ENCODE measurements around the gene TRAF7.
"Not testable (repeated sequence)": the region's sequence is repeated elsewhere in the genome, so short reads cannot be mapped to it uniquely, and the experiment has no call there.

The TRAF7 gene

GRCh38 chr16:2122934-2123683 lies 32.5 kb upstream of the TRAF7 start:
- DNase-seq = not testable (repeated sequence)

DNA sequence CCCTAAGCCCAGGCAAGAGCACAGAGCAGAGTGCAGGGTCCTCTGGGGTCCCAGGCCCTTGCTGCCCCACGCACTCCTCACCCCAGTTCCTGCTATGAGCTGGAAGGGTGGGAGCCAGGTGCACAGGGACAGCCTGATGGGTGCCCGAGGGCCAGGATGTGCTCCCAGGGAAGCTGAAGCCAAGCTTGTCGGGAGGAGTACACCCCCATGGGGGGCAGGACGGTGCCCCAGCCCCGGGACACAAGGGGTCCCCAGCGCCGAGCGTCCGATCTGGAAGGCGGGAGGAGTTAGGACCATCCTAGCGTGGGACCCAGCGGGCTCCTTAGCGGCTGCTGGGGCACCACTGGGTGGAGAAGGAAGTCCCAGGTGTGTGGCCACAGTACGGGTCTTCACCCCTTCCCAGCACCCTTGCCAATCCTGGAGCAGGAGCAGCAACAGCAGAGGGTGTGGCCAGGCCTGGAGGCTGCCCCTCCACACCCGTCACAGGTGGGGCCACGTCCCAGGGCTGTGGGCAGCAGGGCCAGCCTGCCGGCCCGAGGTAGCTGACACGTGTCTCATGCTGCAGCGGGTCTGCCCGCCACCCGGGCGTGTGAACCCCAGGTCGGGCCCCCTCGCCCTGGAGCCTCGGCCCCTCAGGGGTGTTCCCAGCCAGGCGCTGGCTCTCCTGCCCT lies 31.7 kb upstream of the TRAF7 start:
- not testable (repeated sequence) for DNase-seq

DNA sequence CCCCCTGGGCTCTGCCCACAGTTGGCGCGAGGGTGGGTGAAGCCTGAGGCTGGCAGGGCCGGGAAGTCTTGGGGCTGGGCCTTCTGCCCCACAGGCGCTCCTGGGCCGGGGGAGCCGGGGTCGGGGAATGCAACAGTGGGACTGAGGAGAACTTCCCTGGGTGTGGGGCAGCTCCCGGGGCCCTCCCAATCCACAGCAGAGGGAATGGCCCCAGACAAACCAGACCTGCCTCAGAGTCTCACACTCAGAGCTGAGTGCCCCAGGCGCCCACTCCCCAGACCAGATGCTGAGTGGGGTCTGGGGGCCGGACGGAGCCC lies 31.2 kb upstream of the TRAF7 start:
- DNase-seq = not testable (repeated sequence)

DNA sequence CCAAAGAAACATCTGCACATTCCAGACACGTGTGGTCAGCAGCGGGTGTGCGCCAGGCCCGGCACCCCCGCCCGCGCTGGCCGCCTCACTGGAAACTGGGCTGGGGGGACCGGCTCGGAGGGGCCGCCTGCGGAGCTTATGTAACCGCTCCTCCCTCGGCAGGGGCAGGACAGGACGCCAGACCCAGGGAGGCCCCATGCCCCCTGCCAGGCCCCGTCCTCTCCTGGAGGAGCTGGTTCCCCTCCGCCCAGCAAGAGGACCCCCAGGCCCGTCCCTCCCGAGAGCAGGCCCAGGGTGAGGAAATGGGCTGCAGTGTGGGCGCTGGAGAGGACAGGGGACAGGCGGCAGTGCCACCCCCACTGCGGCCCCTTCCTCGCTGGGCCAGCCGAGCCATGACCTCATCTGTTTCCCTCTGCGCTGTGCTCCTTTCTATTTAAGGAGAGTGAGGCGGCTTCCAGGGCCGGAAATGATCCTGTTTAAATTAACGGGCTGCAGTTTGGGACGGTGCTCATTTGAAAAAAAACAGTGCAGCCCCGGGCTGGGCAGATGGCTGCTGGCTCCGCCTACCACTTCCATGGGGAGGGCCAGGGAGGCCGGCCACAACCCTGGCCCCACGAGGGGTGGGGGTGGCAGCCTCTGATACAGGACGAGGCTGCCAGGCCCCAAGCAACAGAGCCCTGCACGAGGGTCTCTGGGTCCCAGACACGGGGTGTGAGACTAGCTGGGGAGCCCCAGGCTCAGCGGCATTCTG lies 30.7 kb upstream of the TRAF7 start:
- DNase-seq = peak in 1 of 2 experiments; percentile 62

DNA sequence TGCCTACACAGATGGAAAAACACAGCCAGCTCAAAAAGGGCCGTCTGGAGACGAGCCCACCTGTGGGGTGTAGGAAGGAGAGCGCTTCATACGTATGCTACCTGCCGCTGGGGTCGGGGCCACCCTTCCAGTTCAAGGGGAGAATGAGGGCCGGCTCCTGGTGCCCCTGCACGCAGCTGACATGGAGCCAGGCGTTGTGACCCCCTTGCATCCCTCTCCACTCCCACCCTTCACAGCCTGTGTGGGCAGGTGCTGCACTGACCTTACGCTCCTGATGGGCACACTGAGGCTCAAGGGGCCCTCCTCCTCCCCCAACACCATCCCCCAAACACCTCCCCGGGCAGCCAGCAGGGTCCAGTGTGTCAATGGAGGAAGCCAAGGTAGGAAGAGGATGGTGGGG lies 30.0 kb upstream of the TRAF7 start:
- not testable (repeated sequence) for DNase-seq

GRCh38 chr16:2126161-2126743 lies 29.3 kb upstream of the TRAF7 start:
- not testable (repeated sequence) for DNase-seq

DNA sequence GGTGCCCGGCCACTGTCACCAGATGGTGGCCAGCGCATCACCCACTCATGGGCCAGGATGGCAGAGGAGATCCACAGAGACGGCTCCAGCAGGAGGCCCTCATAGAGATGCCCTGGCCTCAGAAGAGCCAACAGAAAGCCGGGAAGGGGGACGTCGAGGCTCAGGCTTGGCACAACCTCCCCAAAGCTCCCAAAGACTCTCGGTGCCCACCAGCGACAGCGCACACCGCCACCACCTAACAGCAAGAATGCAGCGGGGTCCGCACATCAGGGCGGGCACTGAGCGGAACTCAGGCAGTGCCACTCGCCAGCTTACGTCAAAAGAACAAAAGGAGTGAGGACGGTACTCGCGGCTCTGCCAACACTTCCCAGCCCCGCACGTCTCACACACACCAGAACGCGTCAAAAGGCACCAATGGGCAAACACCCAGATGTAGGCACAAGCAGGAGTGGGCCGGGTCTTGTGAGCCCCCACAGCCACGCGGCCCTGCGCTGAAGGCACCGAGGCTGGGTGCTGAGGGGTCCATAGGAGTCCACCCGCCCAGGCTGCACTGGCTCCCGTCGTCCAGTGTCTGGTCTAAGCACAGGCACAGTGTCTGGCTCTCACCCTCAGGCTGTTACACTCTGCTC lies 28.5 kb upstream of the TRAF7 start:
- not testable (repeated sequence) for DNase-seq

GRCh38 chr16:2127630-2128280 lies 27.8 kb upstream of the TRAF7 start:
- not testable (repeated sequence) for DNase-seq

- not testable (repeated sequence) for DNase-seq
Measured at GRCh38 chr16:2129251-2129650, 26.3 kb upstream of the TRAF7 start.

DNA sequence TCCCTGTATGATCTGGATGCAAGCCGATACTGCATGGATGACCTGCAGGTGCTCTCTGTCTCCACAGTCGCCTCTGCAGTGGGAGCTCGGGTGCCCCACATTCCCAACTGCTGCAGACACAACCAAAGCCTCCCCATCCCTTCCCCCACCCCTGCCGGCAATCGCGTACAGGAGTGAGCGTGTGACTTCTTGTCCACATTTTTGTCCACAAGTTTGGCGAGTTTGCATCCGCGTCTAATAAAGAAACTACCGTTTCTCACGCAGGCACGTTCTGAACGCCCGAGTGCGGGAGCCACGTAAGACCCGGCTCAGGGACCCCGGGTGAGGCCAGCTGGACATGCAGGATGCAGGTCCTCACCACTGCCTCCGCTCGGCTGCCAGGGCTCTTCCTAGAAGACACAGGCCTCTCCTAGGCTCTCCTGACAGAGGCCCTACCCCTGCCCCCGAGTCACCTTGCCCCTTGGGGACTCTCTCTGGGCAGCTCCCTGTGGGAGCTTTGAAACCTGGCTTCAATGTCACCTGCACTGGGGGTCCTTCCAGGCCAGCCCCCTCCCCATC lies 25.6 kb upstream of the TRAF7 start:
- DNase-seq = not testable (repeated sequence)

- not testable (repeated sequence) for DNase-seq
Measured at GRCh38 chr16:2133797-2134196, 21.8 kb upstream of the TRAF7 start.

DNA sequence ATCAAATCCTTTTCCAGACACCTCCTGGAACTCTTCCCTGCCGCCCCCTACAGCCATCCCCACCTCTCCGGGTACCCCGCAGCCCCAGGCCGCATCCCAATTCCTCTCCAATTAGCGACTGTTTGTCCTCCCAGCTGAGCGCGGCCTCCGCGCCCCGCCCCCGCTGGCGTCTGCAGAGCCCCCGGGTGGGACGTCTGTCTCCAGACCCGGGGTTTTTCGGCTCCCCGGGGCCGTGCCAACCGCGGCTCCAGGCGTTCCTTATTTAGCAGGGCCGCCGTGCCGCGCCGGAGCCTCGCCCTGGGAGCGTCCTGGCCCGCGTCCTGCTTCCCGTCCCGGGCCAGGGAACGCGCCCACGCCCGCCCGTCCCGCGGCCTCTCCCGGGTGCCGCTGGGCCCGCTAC lies 20.5 kb upstream of the TRAF7 start:
- DNase-seq = not testable (repeated sequence)

DNA sequence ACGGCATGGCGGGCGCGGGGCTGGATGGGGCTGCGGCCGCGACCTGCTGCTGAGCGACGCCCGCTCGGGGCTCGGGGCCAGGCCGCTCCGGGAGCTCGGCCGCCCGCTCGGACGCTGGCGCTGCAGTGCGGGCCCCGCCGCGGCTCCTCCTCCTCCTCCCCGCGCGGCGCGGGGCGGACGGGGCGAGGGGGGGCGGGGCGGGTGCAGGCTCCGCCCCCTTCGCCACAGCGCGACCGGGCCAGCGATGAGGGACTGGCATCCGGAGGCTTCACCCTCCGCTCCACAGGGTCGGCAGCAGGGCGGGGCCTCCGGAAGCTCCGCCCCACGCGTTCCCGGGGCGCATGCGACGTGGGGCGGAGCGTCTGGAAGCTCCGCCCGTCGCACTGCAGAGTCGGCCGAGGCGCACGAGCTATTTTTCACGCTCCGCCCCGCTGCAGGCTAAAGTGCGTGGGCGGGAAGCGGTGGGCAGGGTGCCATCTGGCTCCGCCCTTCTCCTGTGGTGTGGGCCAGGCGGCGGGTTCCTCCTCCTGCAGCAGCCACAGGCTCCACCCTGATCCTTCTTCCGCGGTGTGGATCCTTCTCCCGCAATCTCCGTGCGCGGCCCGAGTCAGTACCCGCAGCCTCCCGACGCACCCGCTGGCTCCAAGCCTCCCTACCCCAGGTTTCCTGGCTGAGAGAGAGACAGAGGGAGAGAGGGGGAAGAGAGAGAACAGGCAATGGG lies 19.7 kb upstream of the TRAF7 start, which contains the start of gene PKD1:
Gene PKD1 (minus strand): TSS at position 129 of the 721 bp plus-strand sequence. CDS start 209 bp downstream, outside the sequence.
- peak; percentile 56 to 68 for DNase-seq

DNA sequence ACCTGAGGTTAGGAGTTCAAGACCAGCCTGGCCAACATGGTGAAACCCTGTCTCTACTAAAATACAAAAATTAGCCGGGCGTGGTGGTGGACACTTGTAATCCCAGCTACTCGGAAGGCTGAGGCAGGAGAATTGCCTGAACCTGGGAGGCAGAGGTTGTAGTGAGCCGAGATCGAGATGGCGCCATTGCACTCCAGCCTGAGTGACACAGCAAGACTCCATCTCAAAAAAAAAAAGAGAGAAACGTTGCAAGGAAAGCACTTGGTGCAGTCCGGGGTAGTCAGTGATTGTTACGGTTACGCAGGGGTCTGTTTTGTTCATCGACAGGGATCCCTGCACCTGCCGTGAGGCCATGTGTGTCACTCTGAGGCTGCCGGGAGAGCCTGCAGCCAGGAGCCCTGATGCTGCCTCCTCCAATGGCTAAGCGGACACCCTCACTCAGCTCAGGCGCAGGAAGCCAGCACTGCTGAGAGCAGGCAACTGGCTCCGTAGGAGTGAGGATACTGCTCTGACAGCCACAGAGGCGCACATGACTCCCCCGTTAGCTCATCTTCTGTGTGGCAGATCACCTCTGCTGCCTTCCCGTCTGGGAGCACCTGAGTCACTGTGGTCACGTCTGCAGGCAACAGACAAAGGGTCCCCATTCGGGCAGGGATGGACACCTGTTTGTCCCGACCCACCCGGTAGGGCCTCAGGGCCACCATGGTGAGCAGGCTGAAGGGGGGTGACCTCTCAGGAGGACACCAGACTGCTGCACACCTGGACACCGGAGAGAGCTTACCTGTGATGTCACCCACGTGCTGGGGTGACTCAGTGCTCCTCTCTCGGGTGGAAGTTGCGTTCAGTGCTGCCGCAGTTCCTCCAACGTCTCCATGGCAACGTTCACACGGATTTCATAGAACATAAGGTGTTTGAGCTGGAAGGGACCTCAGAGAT lies 12.4 kb upstream of the TRAF7 start:
- peak in 1 of 2 experiments; percentile 49 for DNase-seq

DNA sequence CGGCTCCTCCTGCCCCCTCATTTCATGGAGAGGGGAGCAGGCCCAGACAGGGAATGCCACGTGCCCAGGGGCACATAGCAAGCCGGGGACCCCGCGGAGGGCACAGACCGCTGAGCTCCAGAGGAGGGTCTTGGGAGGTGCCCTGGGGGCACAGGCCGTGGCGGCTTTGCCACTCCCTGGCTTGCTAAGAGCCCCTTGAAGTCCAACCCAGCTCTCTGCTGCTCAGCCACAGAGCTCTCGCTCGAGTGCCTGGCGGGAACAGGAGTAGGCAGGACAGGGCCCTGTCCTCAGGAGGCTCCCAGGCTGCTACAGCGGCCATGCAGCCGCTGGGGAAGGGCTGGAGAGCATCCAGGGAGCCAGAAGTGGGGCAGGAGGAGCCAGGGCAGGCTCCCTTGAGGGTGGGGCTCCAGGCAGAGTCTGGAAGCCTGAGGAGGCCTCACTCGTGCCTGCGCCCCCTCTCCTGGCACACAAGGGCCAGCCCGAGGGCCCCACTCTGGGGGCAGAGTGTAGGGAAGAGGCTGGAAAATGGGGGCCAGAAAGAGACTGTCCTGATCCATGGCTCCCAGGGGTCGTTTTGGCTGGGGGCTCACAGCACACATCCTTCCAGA lies 11.6 kb upstream of the TRAF7 start:
- DNase-seq = no peak

DNA sequence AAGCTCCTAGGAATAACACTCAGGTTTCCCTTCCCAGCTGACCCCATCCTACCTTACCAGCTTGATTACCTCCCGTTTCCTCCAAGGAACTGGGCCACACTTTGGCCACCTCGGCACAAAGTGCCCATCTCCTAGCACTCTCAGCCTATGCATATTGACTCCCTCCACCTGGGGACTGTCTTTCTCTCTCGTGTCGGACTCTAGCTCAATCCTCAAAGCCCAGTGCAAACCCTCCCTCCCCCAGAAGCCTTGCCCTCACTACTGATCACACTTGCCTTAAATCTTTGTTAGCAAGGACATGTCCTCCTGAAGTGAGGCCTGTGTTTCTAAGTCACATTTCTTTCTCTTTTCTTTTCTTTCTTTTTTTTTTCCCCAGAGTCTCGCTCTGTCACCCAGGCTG lies 9.7 kb upstream of the TRAF7 start:
- no peak for DNase-seq

DNA sequence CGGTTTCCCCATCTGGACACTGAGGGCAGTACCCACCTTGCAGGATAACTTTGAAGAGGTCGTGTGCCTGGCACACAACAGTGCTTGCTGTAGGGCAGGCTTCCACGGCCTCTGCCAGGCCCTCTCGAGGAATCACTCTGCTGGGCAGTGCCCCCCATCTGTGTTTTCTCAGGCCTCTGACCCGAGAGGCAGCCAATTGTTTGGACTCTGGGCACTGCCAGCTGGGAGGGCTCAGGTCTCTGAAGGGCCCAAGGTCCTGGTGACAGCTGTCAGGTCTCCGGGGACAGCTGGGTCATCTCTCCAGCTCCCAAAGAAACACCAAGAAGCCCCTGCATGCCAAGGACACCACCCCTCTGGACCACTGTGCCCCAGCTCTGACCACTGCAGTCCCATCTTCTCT lies 8.2 kb upstream of the TRAF7 start:
- DNase-seq = no peak

DNA sequence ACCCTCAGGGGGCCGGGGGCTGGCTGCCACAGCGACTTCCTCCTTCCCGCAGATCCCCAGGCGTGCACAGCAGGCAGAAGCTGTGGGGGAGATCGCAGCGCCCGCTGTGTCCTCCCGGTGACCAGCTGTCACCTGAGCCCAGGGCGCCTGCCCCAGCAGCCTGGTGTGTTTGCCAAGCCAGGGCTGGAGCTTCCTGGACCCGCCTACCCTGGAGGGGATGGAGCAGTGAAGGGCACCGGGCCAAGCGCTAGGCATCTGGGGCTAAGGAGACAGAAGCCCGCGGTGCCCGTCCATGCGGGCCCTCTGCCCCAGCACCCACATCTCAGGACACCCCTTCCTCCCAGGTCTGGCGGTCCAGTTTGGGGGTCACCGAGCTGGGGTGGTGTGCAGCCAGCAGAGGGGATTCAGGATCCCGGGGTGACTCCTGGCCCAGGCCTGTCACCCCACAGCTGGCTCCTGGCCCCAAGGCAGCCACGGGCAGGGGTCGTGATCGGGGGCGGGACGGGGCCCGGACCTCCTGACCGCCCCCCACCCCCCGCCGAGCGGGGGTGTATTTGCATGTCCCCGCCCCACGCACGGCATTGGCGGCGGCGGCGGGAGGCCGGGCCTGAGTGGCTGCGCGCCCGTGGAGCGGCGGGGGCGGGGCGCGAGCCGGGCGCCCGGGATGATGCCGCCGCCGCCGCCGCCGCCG lies 7.5 kb upstream of the TRAF7 start, which contains the start of gene RAB26:
Gene RAB26 (plus strand): TSS at position 645 of the 691 bp plus-strand sequence. CDS start 159 bp downstream, outside the sequence.
- peak in 1 of 2 experiments; percentile 32 for DNase-seq

Data from cerebellar nuclear complex (tissue), 1 donor.